ENCODE measurements around the gene VCL.
"Not testable (repeated sequence)": the region's sequence is repeated elsewhere in the genome, so short reads cannot be mapped to it uniquely, and the experiment has no call there.

Gene VCL

DNA sequence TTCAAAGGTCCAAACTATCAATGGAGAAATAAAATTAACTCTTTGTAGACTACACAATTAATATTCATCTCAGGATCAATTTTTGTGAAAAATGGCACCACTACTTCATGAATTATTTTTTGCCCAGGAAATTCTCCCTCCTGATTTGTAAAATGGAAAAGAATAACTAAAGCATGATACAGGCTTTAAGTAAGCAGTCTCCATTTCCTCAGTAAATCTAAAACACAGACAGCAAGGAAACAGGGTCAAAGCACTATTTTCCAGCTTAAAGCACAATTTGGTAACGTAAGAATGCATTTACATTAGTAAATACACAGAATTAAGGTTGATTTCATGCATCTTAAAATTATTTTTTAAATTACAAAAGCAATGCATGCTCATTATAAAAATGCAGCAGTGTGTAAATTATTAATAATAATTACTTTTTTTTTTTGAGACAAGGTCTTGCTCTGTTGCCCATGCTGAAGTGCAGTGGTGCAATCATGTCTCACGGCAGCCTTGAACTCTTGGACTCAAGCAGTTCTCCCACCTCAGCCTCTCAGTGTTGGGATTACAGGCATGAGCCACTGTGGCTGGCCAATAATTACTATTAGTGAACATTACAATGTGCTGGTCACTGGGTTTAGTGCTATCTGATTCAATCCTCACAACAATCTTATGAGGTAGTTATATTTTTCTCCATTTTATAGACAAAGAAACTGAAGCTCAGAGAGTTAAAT is 26.1 kb upstream of the VCL start:
- DNase-seq (ENCODE audit: low read depth in 3 of 3), result no peak

DNA sequence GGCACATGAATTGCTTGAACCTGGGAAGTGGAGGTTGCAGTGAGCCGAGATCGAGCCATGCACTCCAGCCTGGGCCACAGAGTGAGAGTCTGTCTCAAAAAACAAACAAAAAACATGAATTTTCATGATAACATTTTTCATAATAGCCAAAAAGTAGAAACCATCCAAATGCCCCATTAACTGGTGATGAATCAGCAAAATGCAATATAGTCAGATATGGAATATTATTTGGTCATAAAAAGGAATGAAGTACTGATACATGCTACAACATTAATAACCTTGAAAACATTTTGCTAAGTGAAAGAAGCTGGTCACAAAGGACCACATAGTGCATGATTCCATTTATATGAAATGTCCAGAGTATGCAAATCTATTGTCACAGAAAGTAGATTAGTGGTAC is 24.5 kb upstream of the VCL start:
- no peak for DNase-seq (ENCODE audit: low read depth in 3 of 3)

DNA sequence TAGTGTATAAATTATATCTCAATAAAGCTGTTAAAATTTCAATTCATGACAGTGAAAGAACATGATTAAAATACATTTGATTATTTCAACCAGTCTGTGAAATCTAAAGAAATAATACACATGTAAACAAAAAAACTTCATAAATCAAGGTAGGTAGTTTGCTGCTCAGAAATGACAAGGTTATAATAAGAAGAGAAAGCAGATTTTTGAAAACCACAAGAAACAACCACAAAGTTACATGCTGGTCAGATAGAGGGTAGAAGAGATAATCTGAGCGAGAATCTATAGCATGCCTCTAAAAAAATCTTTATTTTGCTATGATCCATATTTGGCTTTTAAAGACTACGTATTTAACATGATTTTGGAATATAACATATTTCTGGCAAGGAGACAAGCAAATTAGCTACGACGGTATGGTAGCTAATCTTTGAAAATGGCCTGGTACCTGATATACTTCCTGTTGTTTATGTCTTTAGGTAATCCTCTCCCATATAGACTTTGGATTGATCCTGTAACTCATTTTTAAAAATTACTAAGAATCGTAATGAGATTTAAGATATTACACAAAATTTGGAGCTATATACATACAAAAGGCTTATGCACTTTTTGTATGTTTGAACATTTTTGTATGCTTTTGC is 23.5 kb upstream of the VCL start:
- DNase-seq (ENCODE audit: low read depth in 3 of 3), result no peak

DNA sequence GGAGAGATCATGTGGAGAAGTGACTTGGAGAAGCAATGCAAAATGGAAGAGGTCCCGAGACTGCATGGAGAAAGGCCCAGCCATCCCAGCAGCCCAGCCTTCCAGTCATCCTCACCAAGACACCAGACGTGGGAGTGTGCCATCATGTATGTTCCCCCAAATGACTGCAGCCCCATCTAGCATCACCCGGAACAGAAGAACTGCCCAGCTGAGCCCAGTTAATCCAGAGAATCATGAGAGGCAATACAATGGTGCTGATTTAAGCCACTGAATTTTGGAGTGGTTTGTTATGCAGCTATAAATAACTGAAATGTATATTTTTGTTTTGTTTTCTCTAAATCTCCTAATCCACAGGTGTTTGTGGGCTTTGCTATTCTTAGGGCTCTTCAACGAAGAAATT is 22.5 kb upstream of the VCL start:
- DNase-seq (ENCODE audit: low read depth in 3 of 3), result no peak

DNA sequence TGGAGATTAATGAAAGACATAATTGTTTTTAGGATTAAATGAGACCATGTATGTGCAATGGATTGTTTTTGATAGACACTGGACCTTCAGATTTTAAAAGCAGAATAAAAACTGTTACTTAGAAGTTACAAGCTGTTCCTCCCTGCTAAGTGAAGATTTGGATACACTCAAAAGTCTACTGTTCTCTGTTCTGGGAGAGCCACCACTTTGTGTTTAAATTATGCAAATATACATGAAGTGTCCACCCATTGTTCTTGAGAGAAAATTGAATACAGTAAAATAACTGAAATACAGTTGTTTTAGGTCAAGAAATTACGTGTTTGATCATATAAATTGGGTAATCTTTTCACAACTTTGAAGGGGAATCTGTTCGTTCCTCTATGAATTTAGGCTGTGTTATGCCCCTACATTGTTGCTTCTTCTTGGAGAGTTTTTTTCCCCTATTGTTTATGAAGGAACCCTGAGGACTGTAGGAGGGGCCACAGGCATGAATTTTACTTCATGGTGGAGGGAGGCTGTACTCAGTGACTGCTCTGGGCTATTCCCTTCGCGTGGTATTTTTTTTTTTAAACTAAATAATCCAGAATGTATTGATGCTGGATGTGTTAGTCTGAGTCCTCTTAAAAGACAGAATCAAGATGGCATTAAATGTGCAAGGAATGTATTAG is 18.6 kb upstream of the VCL start:
- no peak for DNase-seq (ENCODE audit: low read depth in 3 of 3)

DNA sequence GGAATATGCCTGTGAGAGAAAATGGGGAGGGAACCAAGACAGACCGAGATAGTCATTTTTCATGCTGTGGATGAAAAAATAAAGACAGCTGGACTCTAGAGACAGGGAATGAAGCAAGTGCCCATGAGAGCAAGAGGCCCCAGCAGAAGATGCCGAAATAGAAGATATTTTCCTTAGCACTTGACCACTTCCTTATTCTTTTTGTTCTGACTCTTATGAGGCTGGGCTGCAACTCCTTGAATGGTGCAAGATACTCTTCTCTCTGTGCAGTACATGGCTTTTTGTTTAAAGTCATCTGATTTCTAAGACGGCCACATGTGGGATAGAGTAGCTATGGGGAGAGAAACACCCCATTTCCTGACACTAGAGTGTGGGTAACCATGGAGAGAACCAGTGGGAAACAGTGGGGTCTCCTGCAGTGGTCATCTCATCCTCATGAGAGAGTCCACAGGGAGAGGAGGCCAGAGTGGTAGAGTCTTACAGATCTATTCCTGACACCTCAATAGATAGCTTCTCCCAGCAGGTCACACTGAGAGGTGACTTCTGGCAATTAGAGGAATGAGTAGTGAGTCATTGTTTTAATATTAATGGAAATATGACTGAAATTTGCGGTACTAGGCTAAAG is 18.0 kb upstream of the VCL start:
- DNase-seq (ENCODE audit: low read depth in 3 of 3), result no peak

DNA sequence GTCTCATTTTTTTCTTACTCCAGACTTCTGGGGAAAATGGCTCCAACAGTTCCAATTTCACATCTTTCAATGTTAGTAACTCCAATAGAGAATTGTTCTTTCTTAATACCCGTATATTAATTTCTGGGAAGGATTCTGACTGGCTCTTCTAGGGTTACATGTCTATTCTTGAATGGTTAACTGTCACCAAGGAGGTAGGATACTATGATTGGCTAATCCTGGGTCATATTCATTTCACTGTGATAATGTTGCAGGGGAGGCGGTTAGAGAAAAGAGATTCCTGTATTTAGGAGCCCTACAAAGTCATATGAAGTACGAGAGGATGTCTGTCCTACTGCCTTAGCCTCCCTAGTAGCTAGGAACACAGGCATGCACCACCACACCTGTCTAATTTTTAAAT is 16.1 kb upstream of the VCL start:
- no peak for DNase-seq (ENCODE audit: low read depth in 3 of 3)

DNA sequence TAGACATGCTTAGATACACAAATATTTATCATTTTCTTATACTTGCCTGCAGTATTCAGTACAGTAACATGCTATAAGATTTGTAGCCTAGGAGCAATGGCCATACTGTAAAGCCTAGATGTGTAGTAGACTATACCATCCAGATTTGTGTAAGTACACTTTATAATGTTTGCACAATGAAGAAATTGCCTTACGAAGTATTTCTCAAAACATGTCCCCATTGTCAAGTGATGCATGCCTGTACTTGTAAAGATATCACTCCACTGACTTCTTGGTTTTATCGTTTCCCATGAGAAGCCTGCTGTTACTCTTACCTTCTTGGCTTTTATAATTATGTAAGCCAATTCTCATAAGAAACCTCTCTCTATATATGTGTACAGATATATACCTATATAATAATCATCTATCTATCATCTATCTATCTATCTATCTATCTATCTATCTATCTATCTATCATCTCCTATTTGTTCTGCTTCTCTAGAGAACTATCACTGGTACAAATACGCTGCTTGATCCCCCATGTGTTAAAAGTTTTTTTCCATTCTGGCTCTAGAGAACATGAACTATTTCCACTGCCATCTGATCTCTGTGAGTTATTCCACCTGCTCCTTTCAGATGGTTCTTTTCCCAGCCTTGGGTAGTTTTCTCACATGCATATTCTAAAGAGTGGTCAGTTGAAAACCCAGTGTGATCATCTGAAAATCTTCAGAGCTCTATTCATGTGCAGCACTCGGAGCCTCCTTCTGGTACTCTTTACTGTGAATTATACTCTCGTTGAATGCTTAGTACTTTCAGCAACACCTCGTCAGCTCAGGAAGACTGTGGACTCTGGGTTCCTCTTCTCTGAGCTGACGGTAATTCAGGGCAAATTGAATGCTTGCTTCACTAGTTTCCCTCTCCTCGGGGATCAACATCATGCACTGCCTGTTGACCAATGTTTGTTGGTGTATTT is 14.5 kb upstream of the VCL start:
- no peak for DNase-seq (ENCODE audit: low read depth in 3 of 3)

DNA sequence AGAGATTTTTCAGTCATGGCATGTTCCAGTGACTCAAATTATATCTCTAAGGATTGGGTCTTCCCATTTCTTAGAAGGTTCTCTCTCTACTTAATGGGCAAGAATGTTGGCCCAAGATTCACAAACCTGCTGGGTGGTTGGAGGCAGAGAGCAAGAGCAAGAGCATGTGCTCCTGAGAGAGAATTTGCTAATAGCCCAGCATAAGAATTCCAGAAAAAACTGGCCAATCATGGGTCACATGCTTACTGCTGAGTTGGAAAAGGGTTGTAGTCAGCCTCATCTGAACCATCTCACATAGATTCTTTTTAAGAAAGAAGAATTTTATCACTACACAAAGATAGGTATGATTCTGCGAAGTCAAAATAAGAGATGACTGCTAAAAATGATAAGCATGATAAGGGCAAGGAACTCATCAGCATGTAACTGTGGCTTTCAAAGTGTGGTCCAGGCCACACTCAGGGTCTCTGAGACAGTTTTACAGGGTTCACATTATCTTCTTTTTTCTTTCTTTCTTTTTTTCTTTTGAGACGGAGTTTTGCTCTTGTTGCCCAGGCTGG is 8.2 kb upstream of the VCL start:
- no peak for DNase-seq (ENCODE audit: low read depth in 3 of 3)

DNA sequence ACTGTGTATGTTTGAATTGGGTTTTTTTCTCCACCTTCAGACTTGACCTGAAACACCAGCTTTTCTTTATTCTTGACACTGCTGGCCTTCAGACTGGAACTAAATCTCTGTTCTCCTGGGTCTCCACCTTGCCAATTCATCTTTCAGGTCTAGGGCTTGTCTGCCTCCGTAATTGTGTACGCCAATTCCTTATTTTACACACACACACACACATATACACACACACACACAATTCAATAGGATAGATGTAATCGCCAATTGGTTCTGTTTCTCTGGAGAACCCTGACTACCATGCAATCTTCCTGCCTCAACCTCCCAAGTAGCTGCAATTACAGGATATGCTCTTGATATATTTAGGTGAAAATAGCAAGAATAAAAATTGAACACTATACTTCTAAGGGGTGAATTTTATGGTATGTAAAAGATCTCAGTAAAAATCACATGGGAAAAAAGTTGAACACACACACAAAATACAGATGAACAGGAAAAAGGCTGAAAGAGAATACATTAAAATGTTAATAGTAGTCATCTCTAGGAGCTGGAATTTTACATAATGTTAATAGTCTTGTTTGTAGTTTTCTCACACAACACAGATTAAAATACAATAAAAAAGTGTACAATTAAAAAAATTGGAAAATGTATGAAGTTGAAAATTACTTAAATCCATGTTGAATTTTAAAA is 6.6 kb upstream of the VCL start:
- DNase-seq (ENCODE audit: low read depth in 3 of 3), result no peak

DNA sequence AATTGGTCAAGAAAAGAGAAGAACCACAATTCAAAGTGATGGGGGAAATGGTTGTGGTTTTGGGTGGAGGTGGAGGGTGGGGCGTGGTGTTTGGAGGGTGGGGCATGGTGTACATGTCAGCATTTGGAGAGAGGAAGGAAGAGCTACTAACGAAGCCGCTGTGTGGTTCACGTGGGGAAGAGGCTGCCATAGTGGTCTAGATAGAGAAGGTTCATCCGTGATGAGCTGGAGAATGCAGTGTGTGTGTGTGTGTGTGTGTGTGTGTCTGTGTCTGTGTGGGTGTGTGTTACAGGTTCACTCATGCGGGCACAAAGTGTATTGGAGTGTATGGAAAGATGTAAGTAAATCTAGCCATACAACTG is 6.1 kb upstream of the VCL start:
- DNase-seq (ENCODE audit: low read depth in 3 of 3), result peak; percentile 28 to 71 (median 39)

DNA sequence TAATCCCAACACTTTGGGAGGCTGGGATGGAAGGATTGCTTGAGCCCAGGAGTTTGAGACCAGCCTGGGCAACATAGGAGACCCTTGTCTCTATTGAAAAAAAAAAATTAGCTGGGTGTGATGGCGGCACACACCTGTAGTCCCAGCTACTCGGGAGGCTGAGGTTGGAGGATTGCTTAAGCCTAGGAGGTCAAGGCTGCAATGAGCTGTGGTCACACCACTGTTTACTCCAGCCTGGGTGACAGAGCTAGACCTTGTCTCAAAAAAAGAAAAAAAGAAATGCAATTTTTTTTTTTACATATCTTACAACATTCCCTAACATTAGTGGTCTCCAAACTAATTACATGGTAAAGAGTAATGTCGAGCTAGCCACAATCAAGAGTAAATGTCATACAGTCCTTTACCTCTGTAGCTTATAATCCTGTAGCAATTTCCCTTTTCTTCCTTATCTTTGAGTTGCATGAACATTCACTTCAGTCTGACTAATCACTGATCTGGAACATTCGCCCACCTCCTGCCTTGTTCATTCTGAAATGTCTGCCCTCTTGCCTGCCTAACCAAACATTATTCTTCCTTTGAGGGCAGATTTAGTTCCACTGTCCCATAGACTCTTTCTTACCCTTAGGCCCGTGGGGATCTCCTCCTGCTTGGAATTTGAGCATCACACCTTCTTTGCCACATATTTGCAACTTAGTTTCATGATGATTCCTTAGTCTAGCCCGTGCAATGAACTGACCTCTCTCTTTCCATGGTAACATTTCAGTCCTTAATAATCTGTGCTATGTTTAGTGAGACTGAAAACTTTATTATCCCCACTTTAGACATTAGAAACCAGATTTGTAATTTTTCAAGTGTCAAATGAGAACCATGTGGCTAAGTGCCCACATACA is 4.8 kb upstream of the VCL start:
- DNase-seq (ENCODE audit: low read depth in 3 of 3), result peak in 1 of 3 experiments; percentile 9

DNA sequence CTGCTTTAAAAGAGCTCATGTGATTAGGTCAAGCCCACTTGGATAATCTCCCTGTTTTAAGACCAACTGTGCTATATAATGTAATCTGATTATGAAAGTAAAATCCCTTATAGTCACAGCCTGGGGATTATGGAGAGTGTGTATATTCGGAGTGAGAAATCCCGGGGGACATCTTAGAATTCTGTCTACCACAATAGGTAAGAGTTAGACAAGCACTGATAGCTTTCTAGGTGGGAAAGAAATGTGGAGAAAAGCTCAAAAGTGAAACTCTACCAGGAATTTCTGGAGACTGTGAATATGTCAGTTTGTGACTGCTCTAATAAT is 2.9 kb upstream of the VCL start:
- no peak for DNase-seq (ENCODE audit: low read depth in 3 of 3)

DNA sequence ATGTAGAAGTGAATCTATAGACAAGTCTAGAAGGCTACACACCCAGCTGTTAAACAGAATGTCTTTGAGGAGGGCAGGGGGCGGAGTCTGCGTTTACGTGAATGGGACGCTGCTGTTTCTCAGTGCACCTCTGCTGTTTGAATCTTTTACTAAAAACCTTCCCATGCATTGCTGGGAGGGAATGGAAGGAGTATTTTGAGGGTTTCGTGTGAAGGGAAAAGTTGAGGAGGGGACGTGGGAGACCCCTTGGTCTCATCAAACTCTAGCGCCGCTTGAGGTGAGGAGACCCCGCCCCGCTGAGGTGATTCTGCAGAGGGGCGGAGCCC is 492 bp upstream of the VCL start:
- DNase-seq (ENCODE audit: low read depth in 3 of 3), result peak in 1 of 3 experiments; percentile 62

DNA sequence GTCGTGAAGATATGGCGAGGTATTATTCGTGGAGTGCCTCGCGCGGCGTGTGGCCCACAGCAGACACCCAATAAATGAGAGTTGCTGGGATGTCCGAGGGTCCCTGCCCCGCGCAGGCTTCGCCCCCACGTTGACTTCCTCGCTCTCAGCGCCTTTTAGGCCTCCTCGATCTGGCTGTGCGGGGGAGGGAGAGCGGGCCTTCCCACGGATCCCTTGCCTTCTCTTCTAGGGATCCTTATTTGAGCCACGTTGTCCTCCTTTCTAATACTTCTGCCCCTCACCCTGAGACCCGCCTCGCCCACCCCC is 660 bp downstream of the VCL start:
- DNase-seq (ENCODE audit: low read depth in 3 of 3), result no peak

DNA sequence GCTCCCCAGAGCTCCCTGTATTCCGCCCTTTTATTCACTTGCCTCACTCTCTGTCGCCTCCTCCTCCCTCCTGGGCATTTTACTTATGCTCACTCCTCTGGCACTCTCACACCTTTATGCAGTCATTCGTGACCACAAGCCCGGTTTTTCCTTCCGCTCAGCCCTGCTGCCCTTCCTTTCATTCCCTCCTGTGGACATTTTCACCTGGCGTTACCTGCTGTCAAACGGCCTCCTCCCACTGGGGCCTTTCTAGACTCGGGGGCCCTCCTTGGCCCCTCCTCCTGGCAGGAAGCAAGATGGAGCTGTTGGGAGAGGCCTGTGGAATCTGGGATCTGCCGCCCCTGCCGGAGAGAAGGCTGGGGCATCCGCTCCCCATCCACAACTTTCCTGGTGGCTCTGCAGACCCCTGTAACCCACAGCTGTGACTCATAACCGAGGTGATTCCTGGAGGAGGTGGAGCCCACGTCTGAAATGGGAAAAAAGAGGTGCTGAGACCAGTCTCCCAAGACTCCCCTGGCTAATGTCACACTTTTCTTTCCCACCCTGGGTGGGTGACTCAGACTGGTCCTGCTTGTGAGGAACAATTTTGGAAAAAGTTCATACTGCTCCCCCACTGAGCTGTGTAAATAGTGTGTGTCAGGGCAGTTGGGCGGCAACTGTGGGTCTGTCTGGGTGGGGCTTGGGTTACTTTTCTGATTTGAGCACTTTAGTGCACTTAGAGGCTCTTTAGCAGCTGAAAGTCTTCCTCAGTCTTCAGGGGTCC is 1.2 kb downstream of the VCL start:
- peak in 1 of 3 experiments; percentile 6 for DNase-seq (ENCODE audit: low read depth in 3 of 3)

DNA sequence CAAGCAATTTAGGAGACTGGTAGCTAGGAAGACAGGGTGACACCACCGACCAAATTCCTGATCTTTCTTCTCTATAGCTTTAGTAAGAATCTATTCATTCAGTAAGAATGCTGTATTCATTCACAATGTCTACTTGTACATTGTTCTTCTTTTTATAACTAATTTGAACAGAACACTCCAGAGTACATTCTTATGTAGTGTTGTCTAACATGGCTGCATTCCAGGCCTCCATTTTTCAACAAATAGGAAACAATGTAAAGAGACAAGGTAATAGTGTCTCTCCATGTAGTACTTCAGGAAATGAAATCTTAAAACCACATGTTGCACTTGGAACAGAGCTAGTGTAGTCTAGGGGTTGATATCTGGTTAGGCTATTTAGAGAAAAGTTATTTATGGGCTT is 1.8 kb downstream of the VCL start:
- no peak for DNase-seq (ENCODE audit: low read depth in 3 of 3)

DNA sequence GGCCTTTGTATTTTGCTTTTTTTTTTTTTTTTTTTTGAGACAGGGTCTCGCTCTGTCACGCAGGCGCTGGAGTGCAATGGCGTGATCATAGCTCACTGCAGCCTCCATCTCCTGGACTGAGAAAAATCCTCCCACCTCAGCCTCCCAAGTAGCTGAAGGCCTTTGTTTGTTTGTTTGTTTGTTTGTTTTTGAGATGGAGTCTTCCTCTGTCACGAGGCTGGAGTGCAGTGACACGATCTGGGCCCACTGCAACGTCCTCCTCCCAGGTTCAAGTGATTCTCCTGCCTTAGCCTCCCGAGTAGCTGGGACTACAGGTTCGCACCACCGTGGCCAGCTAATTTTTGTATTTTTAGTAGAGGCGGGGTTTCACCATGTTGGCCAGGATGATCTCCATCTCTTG is 2.3 kb downstream of the VCL start:
- not testable (repeated sequence) for DNase-seq (ENCODE audit: low read depth in 3 of 3)

DNA sequence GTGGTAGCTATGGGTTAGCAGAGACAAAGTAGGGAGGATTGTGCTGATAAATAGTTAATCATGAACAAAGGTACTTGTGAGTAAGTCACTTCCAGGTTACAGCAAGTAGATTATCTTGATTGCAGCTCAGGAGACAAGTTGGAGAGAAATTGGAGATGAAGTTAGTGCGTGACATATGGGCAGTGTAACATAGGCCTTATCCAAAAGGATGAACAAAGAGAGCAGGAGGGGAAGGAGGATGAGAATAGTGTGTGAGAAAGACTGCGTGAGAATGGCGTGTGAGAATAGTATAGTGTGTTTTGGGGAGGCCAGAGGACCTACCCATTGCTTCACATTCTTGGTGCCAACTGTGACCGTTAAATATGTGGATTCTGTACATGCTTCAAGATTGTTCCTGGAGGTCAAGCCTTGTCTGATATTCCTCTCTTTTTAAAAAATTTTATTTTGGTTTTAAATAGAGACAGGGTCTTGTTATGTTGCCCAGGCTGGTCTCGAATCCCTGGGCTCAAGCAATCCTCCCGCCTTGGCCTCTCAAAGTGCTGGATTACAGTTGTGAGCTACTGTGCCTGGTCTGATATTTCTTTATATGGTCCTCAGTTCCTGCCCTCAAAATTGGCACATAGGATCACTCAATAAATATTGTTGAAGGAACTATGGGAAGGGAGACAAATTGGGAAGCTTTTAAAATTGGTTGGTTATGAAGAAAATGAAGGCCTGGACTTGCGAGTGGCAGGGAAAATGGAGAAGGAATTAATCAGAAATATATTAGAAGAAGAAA is 3.2 kb downstream of the VCL start:
- no peak for DNase-seq (ENCODE audit: low read depth in 3 of 3)
